ENCODE data around the gene TMEM165. TPM values are rescaled to one million over a fixed set of nuclear protein-coding genes. Genes with fewer than 3 reads are reported as not detected.

Gene TMEM165
- total and polyA plus RNA-seq, 2 of the 4 experiments (the other 2 are of a cell fraction): 49.6 to 83.0 TPM

- no TSS peak for BruUV-seq (replicated peaks)
- peaks cover 4% of the 10 kb centered on the region for H3K4me1 ChIP-seq (ENCODE audit: control insufficient read depth, insufficient read depth, low read length)
- no peak overlapping the region for H2BK20ac ChIP-seq (ENCODE audit: low read depth, low read length)
- no peak overlapping the region for H4K8ac ChIP-seq (ENCODE audit: low read depth in 2 of 2, low read length in 2 of 2)
- TF ChIP-seq ELK1 (IDR thresholded peaks at IDR 0.05; ENCODE audit: borderline replicate concordance, low read depth, low read length) (no peak), CTCF (conservative IDR thresholded peaks at IDR 0.05; ENCODE audit: low read depth, low read length) (no peak), RAD21 (IDR thresholded peaks at IDR 0.05; ENCODE audit: low read length) (no peak), POLR2A (IDR thresholded peaks at IDR 0.05; ENCODE audit: low read depth, low read length) (no peak), MAZ (IDR thresholded peaks at IDR 0.05; ENCODE audit: borderline replicate concordance, low read depth, low read length) (no peak), FOS (IDR thresholded peaks at IDR 0.05; ENCODE audit: low read depth, low read length) (no peak), RFX5 (IDR thresholded peaks at IDR 0.05; ENCODE audit: low read depth, low read length) (no peak), BHLHE40 (IDR thresholded peaks at IDR 0.05; ENCODE audit: low read depth, low read length) (no peak), NFE2L2 (IDR thresholded peaks at IDR 0.05; ENCODE audit: low read depth, low read length) (no peak), RCOR1 (IDR thresholded peaks at IDR 0.05; ENCODE audit: insufficient replicate concordance, low read length) (no peak), SMC3 (IDR thresholded peaks at IDR 0.05; ENCODE audit: low read depth, low read length) (no peak)
- H3K56ac ChIP-seq (ENCODE audit: extremely low read depth, insufficient read depth, low read length): no peak overlapping the region
- no peak overlapping the region for H3K9ac ChIP-seq (ENCODE audit: low read depth, low read length)
- H2AK5ac ChIP-seq (ENCODE audit: low read depth, low read length): no peak overlapping the region
- H2BK15ac ChIP-seq (ENCODE audit: low read depth, low read length): no peak overlapping the region
- H3K9me1 ChIP-seq (ENCODE audit: insufficient read depth, low read length): peaks cover 6% of the 10 kb centered on the region; the same call in 1 of the 2 replicates
- dilution Hi-C loops (cut with HindIII; ENCODE audit: low sequenced_read_pairs, unreplicated experiment) (no loop called here), in situ Hi-C loops (cut with MboI; ENCODE audit: low sequenced_read_pairs) (no loop called here), intact Hi-C loops (cut with micrococcal nuclease) (loop anchor here (5.0 kb wide), 1 partner anchor 47 kb away; no protein-coding TSS in a partner anchor)
- no peak for ATAC-seq (ENCODE audit: low read depth)
- H3K9me3 ChIP-seq (ENCODE audit: control insufficient read depth, insufficient read depth, low read length): no peaks in the 10 kb centered on the region
- peaks cover 0 to 5% of the 10 kb centered on the region in 2 experiments; a peak in 2 of 4 replicates for H3K79me1 ChIP-seq (ENCODE audit: low read depth in 1 of 2, low read length in 2 of 2)
- no peak for DNase-seq
- no peaks in the 10 kb centered on the region for H4K20me1 ChIP-seq (ENCODE audit: insufficient read depth, low read length)
- WGBS, 2 experiments (ENCODE audit: extremely low coverage in 2 of 2, insufficient read length in 1 of 2): 86% methylated on average over 1 of the region's 8 CpGs; no CpG with 5 or more reads in 1 of the 2 experiments
- no peaks in the 10 kb centered on the region for H3K27me3 ChIP-seq (ENCODE audit: control insufficient read depth, insufficient read depth, low read length)
- CTCF ChIA-PET: interaction anchor here (0.6 to 0.7 kb wide), 2 partner anchors 29 to 1458 kb away, joined by 5 to 8 read pairs; no protein-coding TSS in a partner anchor
- H3K27ac ChIP-seq (ENCODE audit: insufficient read depth, low read length): no peak overlapping the region
- H3K23ac ChIP-seq (ENCODE audit: low read depth, low read length): no peak overlapping the region
- H3K36me3 ChIP-seq (ENCODE audit: control insufficient read depth, insufficient read depth, low read length): peaks cover 13% of the 10 kb centered on the region
- no peak overlapping the region for H3K18ac ChIP-seq (ENCODE audit: low read depth, low read length)
- no peak overlapping the region for H3K4me3 ChIP-seq (ENCODE audit: insufficient read depth, low read depth, low read length)
- H2AK9ac ChIP-seq (replicated peaks; ENCODE audit: low read depth, low read length, poor library complexity): no peak overlapping the region
- H2BK120ac ChIP-seq (ENCODE audit: low read depth, low read length): no peak overlapping the region
- POLR2A ChIA-PET (ENCODE audit: unreplicated experiment): interaction anchor here (0.6 kb wide), 1 partner anchor 403 kb away, joined by 3 read pairs; no protein-coding TSS in a partner anchor
- H4K91ac ChIP-seq (ENCODE audit: insufficient read depth, low read depth, low read length): no peak overlapping the region
- no peak overlapping the region for H2AFZ ChIP-seq (replicated peaks; ENCODE audit: low read length, poor library complexity)
- H3K4me2 ChIP-seq (ENCODE audit: low read depth, low read length): no peak overlapping the region
- no peak overlapping the region for H4K5ac ChIP-seq (ENCODE audit: low read depth, low read length)
- no peak overlapping the region for H2BK5ac ChIP-seq (ENCODE audit: low read depth, low read length, poor library complexity, severe bottlenecking)
- H3K14ac ChIP-seq (replicated peaks; ENCODE audit: low read depth, low read length): no peak overlapping the region
- H3K4ac ChIP-seq (ENCODE audit: low read depth, low read length): no peak overlapping the region
Measured at GRCh38 chr4:55450566-55450965, 54.8 kb downstream of the TMEM165 start.
